ENCODE results near the gene CSNK2A1. TPM values are rescaled to one million over a fixed set of nuclear protein-coding genes. Genes with fewer than 3 reads are reported as not detected.
"Not testable (repeated sequence)": the region's sequence is repeated elsewhere in the genome, so short reads cannot be mapped to it uniquely, and the experiment has no call there.

CSNK2A1 gene
- total RNA-seq, 1 donor from 2014 or later: 214 TPM

DNA sequence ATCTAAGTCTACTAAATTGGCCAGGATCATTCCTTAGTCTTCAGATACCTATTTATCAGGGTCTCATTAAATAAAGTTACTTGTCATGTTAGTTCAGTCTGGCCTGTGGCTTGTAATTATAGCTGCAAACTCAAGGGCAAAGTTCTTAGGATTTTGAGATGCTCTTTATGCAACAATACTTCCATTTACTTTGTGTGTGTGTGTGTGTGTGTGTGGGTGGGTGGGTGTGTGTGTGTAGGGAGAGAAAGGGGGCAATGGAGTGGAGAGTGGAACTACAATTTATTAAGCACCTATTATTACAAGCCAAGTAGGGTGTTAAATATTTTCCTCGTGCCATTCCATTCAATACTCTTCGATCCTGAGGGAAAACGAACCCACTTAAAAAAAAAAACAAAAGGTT is 63.5 kb downstream of the CSNK2A1 start:
- Mint-ChIP-seq H3K4me3 (ENCODE audit: unreplicated experiment) (no peak overlapping the region), H3K27ac (ENCODE audit: unreplicated experiment) (no peak overlapping the region), H3K4me1 (ENCODE audit: low read depth, unreplicated experiment) (peaks cover 5% of the 10 kb centered on the region), H3K27me3 (ENCODE audit: unreplicated experiment) (no peaks in the 10 kb centered on the region), H3K9me3 (ENCODE audit: unreplicated experiment) (peaks cover 3% of the 10 kb centered on the region), H3K36me3 (ENCODE audit: unreplicated experiment) (no peaks in the 10 kb centered on the region)
- no peak for DNase-seq
- TF ChIP-seq, protein P1, sequence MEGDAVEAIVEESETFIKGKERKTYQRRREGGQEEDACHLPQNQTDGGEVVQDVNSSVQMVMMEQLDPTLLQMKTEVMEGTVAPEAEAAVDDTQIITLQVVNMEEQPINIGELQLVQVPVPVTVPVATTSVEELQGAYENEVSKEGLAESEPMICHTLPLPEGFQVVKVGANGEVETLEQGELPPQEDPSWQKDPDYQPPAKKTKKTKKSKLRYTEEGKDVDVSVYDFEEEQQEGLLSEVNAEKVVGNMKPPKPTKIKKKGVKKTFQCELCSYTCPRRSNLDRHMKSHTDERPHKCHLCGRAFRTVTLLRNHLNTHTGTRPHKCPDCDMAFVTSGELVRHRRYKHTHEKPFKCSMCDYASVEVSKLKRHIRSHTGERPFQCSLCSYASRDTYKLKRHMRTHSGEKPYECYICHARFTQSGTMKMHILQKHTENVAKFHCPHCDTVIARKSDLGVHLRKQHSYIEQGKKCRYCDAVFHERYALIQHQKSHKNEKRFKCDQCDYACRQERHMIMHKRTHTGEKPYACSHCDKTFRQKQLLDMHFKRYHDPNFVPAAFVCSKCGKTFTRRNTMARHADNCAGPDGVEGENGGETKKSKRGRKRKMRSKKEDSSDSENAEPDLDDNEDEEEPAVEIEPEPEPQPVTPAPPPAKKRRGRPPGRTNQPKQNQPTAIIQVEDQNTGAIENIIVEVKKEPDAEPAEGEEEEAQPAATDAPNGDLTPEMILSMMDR (IDR thresholded peaks at IDR 0.05; ENCODE audit: partially characterized antibody, unreplicated experiment): no peak

DNA sequence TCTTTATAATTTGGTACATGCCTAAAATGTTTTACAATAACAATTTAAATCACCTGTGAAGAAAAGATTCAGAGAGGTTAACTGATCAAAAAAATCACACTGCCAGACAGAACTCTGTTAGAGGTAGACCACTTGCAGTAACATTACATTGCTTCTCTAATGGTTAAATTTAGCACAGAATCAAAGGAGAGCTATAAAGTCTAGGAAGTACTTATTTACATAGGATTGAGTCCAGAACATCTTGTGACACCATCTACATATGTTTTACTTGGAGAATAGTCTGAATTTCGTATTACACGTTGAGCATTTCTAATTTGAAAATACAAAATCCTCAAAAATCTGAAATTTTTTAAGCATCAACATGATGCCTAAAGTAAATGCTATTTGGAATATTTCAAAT is 64.1 kb downstream of the CSNK2A1 start:
- Mint-ChIP-seq H3K27ac (ENCODE audit: unreplicated experiment) (no peak overlapping the region), H3K4me3 (ENCODE audit: unreplicated experiment) (no peak overlapping the region), H3K4me1 (ENCODE audit: low read depth, unreplicated experiment) (peaks cover 5% of the 10 kb centered on the region), H3K36me3 (ENCODE audit: unreplicated experiment) (peaks cover under 1% of the 10 kb centered on the region), H3K9me3 (ENCODE audit: unreplicated experiment) (peaks cover 3% of the 10 kb centered on the region), H3K27me3 (ENCODE audit: unreplicated experiment) (no peaks in the 10 kb centered on the region)
- DNase-seq: no peak
- TF ChIP-seq, protein P1 (IDR thresholded peaks at IDR 0.05; ENCODE audit: partially characterized antibody, unreplicated experiment): no peak

DNA sequence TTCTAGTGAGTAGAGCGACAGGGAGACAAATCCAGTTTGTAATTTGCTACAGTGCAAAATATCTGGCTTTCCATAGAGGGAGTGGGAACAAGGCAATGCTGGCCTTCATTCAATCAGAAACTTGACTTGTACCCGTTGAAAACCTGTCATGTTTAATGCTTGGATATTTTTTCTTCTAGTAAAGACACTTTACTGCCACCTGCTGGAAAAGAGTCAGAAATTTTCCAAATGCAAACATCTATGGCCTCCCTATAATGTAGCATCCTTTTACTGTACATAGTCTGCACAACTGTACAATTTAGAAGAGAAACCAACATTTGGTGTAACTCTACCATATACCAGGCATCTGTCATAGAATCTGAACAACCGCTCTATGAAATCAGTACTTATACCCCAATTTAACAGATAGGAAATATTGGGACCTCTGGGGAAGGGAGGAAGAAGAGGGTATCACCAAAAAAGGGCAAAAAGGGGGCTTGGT is 64.6 kb downstream of the CSNK2A1 start:
- no peak overlapping the region for H3K4me3 Mint-ChIP-seq (ENCODE audit: unreplicated experiment)
- TF ChIP-seq, protein P1 (IDR thresholded peaks at IDR 0.05; ENCODE audit: partially characterized antibody, unreplicated experiment): peak; percentile 81
- H3K9me3 Mint-ChIP-seq (ENCODE audit: unreplicated experiment): peaks cover 5% of the 10 kb centered on the region
- H3K4me1 Mint-ChIP-seq (ENCODE audit: low read depth, unreplicated experiment): peaks cover 5% of the 10 kb centered on the region
- no peaks in the 10 kb centered on the region for H3K27me3 Mint-ChIP-seq (ENCODE audit: unreplicated experiment)
- peak overlapping the region; percentile 76 for H3K27ac Mint-ChIP-seq (ENCODE audit: unreplicated experiment)
- peaks cover 6% of the 10 kb centered on the region for H3K36me3 Mint-ChIP-seq (ENCODE audit: unreplicated experiment)
- DNase-seq: no peak

DNA sequence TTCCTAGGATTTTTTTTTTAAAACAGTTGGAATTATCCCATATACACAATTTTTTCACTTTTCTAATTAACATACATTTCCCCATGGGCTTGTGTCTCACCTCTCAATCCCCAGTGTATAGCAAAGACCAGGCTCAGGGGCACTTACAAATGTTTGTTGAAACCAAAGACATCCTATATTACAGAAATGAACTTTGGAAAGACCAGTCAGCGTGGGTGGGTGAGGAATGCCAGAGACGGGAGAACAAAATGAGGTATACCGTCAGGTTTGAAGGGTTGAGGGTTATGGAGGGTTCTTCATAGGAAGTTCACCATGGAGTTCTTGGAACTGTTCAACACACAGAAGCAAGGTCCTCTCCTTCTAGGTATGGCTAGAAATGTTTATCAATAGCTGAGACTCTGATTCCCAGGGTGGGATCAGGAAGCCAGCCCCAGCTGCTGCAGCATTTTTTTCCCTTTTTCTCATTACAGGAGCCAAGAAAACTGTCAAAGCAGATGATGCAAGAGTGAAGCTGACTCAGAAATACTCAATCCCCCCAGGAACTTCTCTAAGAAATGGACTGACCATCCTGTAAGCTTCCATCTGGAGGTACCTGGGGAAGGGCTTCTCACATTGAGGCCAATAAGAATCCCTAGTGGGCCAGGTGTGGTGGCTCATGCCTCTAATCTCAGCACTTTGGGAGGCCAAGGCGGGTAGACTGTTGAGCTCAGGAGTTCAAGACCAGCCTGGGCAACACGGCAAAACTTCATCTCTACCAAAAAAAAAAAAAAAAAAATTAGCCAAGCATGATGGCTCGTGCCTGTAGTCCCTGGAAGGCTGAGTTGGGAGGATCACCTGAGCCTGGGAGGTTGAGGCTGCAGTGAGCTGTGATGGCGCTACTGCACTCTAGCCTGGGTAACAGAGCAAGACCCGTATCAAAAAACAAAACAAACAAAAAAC is 65.3 kb downstream of the CSNK2A1 start:
- Mint-ChIP-seq H3K27ac (ENCODE audit: unreplicated experiment) (peak overlapping the region; percentile 76), H3K9me3 (ENCODE audit: unreplicated experiment) (peaks cover 6% of the 10 kb centered on the region), H3K4me1 (ENCODE audit: low read depth, unreplicated experiment) (peaks cover 5% of the 10 kb centered on the region), H3K36me3 (ENCODE audit: unreplicated experiment) (peaks cover 12% of the 10 kb centered on the region), H3K27me3 (ENCODE audit: unreplicated experiment) (peaks cover 2% of the 10 kb centered on the region), H3K4me3 (ENCODE audit: unreplicated experiment) (no peak overlapping the region)
- TF ChIP-seq, protein P1 (IDR thresholded peaks at IDR 0.05; ENCODE audit: partially characterized antibody, unreplicated experiment): no peak
- DNase-seq: no peak

DNA sequence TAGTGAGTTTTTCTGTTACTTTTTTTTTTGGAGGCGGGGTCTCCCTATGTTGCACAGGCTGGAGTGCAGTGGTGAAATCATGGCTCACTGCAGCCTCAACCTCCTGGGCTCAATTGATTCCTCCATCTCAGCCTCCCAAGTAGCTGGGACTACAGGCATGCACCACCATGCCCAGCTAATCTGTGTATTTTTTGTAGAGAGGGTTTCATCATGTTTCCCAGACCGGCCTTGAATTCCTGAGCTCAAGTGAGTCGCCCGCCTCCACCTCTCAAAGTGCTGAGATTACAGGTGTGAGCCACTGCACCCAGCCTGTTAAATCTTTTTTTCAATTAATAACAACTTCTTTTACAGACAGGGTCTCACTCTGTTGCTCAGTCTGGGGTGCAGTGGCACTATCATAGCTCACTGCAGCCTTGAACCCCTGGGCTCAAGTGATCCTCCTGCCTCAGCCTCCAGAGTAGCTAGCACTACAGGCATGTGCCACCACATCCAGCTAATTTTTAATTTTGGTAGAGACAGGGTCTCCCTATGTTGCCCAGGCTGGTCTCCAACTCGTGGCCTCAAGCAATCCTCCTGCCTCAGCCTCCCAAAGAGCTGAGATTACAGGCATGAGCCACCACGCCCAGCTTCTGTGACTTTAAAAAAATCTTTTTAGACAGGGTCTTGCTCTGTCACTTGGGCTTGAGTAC is 66.9 kb downstream of the CSNK2A1 start:
- not testable (repeated sequence) for H3K27ac Mint-ChIP-seq (ENCODE audit: unreplicated experiment); H3K4me3 Mint-ChIP-seq (ENCODE audit: unreplicated experiment); DNase-seq; H3K27me3 Mint-ChIP-seq (ENCODE audit: unreplicated experiment); H3K4me1 Mint-ChIP-seq (ENCODE audit: low read depth, unreplicated experiment)
- Mint-ChIP-seq H3K36me3 (ENCODE audit: unreplicated experiment) (peaks cover 26% of the 10 kb centered on the region), H3K9me3 (ENCODE audit: unreplicated experiment) (peaks cover 15% of the 10 kb centered on the region)
